HG02973 (cell line): Measurements from ENCODE around the gene LRRC3B.

Source experiments
- ATAC-seq: cut with Tn5 transposase; IDR thresholded peaks from one replicate; pipeline ENCODE4 v1.9.1; 2021; ENCODE audit warnings: moderate library complexity; ENCODE audit not compliant: unreplicated experiment

The LRRC3B gene

GRCh38 chr3:26630669-26631389 lies 8.3 kb downstream of the LRRC3B start:
- ATAC-seq: no peak

- no peak for ATAC-seq
These were observed 8.8 kb downstream of the LRRC3B start for GRCh38 chr3:26631390-26631738.

GRCh38 chr3:26634601-26635000 lies 12.0 kb downstream of the LRRC3B start:
- ATAC-seq: no peak

- ATAC-seq: no peak
These were observed 13.6 kb downstream of the LRRC3B start for GRCh38 chr3:26636096-26636727.

GRCh38 chr3:26637698-26638097 lies 15.1 kb downstream of the LRRC3B start:
- ATAC-seq: no peak

GRCh38 chr3:26638113-26638512 lies 15.5 kb downstream of the LRRC3B start:
- no peak for ATAC-seq

- no peak for ATAC-seq
These were observed 16.8 kb downstream of the LRRC3B start for GRCh38 chr3:26639339-26639738.

- ATAC-seq: no peak
These were observed 24.5 kb downstream of the LRRC3B start for GRCh38 chr3:26647078-26647477.

GRCh38 chr3:26648461-26648860 lies 25.9 kb downstream of the LRRC3B start:
- no peak for ATAC-seq

- ATAC-seq: no peak
These were observed 29.6 kb downstream of the LRRC3B start for GRCh38 chr3:26652164-26652563.

GRCh38 chr3:26653811-26654425 lies 31.3 kb downstream of the LRRC3B start:
- no peak for ATAC-seq

GRCh38 chr3:26655231-26655630 lies 32.7 kb downstream of the LRRC3B start:
- ATAC-seq: no peak

GRCh38 chr3:26657348-26657976 lies 34.9 kb downstream of the LRRC3B start:
- no peak for ATAC-seq

- no peak for ATAC-seq
These were observed 45.6 kb downstream of the LRRC3B start for GRCh38 chr3:26668171-26668570.

- ATAC-seq: no peak
These were observed 46.1 kb downstream of the LRRC3B start for GRCh38 chr3:26668696-26669095.

GRCh38 chr3:26675336-26675735 lies 52.8 kb downstream of the LRRC3B start:
- ATAC-seq: no peak

GRCh38 chr3:26681632-26682031 lies 59.1 kb downstream of the LRRC3B start:
- no peak for ATAC-seq

GRCh38 chr3:26682406-26682805 lies 59.8 kb downstream of the LRRC3B start:
- ATAC-seq: no peak

GRCh38 chr3:26683902-26684301 lies 61.3 kb downstream of the LRRC3B start:
- ATAC-seq: no peak

- no peak for ATAC-seq
These were observed 64.9 kb downstream of the LRRC3B start for GRCh38 chr3:26687466-26687865.

- no peak for ATAC-seq
These were observed 77.0 kb downstream of the LRRC3B start for GRCh38 chr3:26699553-26699952.

GRCh38 chr3:26703519-26703918 lies 80.9 kb downstream of the LRRC3B start:
- ATAC-seq: no peak
